ENCODE results near the gene ASF1A. TPM values are rescaled to one million over a fixed set of nuclear protein-coding genes. Genes with fewer than 3 reads are reported as not detected.

Gene ASF1A
- total RNA-seq, 1 experiment from 2014 or later = 69.6 TPM

- no peak overlapping the region for H3K4me3 ChIP-seq (ENCODE audit: low read depth, low read length, poor library complexity, severe bottlenecking)
- H3K27ac ChIP-seq (ENCODE audit: low read depth, low read length, poor library complexity, severe bottlenecking) = no peak overlapping the region
- BruUV-seq (replicated peaks) = no TSS peak
- intact Hi-C loops (cut with micrococcal nuclease; ENCODE audit: unreplicated experiment) = no loop called here
- DNase-seq (ENCODE audit: low spot score) = no peak
- no peaks in the 10 kb centered on the region for H3K27me3 ChIP-seq (replicated peaks; ENCODE audit: insufficient read depth, low read depth, low read length, poor library complexity)
- H3K36me3 ChIP-seq (ENCODE audit: insufficient read depth, low read length, poor library complexity, severe bottlenecking) = no peaks in the 10 kb centered on the region
- no peaks in the 10 kb centered on the region for H3K4me1 ChIP-seq (ENCODE audit: insufficient read depth, low read length, poor library complexity, severe bottlenecking)
- TF ChIP-seq, protein P1, sequence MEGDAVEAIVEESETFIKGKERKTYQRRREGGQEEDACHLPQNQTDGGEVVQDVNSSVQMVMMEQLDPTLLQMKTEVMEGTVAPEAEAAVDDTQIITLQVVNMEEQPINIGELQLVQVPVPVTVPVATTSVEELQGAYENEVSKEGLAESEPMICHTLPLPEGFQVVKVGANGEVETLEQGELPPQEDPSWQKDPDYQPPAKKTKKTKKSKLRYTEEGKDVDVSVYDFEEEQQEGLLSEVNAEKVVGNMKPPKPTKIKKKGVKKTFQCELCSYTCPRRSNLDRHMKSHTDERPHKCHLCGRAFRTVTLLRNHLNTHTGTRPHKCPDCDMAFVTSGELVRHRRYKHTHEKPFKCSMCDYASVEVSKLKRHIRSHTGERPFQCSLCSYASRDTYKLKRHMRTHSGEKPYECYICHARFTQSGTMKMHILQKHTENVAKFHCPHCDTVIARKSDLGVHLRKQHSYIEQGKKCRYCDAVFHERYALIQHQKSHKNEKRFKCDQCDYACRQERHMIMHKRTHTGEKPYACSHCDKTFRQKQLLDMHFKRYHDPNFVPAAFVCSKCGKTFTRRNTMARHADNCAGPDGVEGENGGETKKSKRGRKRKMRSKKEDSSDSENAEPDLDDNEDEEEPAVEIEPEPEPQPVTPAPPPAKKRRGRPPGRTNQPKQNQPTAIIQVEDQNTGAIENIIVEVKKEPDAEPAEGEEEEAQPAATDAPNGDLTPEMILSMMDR (conservative IDR thresholded peaks at IDR 0.05; ENCODE audit: low read depth, low read length) = no peak
- no peak for TF ChIP-seq EZH2 (IDR thresholded peaks at IDR 0.05; ENCODE audit: borderline replicate concordance, low read depth, low read length, poor library complexity, severe bottlenecking)
- ChIA-PET POLR2A (ENCODE audit: low non-redundant PET) (no interaction called here), CTCF (no interaction called here)
- H3K9me3 ChIP-seq (ENCODE audit: low read depth, low read length, poor library complexity, severe bottlenecking) = no peaks in the 10 kb centered on the region
These were observed 45.7 kb downstream of the ASF1A start for GRCh38 chr6:118939683-118940082.

GRCh38 chr6:118940770-118941169, 46.8 kb downstream of the ASF1A start:
- DNase-seq (ENCODE audit: low spot score) = no peak
- ChIA-PET POLR2A (ENCODE audit: low non-redundant PET) (no interaction called here), CTCF (no interaction called here)
- peaks cover 6% of the 10 kb centered on the region for H3K9me3 ChIP-seq (ENCODE audit: low read depth, low read length, poor library complexity, severe bottlenecking)
- H3K36me3 ChIP-seq (ENCODE audit: insufficient read depth, low read length, poor library complexity, severe bottlenecking) = no peaks in the 10 kb centered on the region
- no TSS peak for BruUV-seq (replicated peaks)
- TF ChIP-seq, protein P1 (conservative IDR thresholded peaks at IDR 0.05; ENCODE audit: low read depth, low read length) = no peak
- no peak for TF ChIP-seq EZH2 (IDR thresholded peaks at IDR 0.05; ENCODE audit: borderline replicate concordance, low read depth, low read length, poor library complexity, severe bottlenecking)
- no peaks in the 10 kb centered on the region for H3K4me1 ChIP-seq (ENCODE audit: insufficient read depth, low read length, poor library complexity, severe bottlenecking)
- intact Hi-C loops (cut with micrococcal nuclease; ENCODE audit: unreplicated experiment) = no loop called here
- no peak overlapping the region for H3K27ac ChIP-seq (ENCODE audit: low read depth, low read length, poor library complexity, severe bottlenecking)
- H3K4me3 ChIP-seq (ENCODE audit: low read depth, low read length, poor library complexity, severe bottlenecking) = no peak overlapping the region
- no peaks in the 10 kb centered on the region for H3K27me3 ChIP-seq (replicated peaks; ENCODE audit: insufficient read depth, low read depth, low read length, poor library complexity)

DNA sequence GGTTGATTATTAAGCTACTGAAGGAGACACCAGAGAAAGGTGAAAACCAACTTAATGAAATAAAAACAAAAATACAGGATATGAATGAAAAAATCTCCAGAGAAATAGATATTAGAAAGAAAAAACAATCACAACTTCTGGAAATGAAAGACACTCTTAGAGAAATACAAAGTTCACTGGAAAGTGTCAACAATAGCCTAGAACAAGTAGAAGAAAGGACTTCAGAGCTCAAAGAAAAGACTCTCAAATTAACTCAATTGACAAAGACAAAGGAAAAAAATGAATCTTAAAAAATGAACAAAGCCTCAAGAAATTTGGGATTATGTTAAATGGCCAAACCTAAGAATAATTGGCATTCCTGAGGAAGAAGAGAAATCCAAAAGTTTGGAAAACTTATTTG, 51.3 kb downstream of the ASF1A start:
- BruUV-seq (replicated peaks) = no TSS peak
- Histone ChIP-seq H3K9me3 (ENCODE audit: low read depth, low read length, poor library complexity, severe bottlenecking) (peaks cover 6% of the 10 kb centered on the region), H3K27ac (ENCODE audit: low read depth, low read length, poor library complexity, severe bottlenecking) (no peak overlapping the region), H3K27me3 (replicated peaks; ENCODE audit: insufficient read depth, low read depth, low read length, poor library complexity) (no peaks in the 10 kb centered on the region), H3K4me1 (ENCODE audit: insufficient read depth, low read length, poor library complexity, severe bottlenecking) (no peaks in the 10 kb centered on the region), H3K4me3 (ENCODE audit: low read depth, low read length, poor library complexity, severe bottlenecking) (no peak overlapping the region), H3K36me3 (ENCODE audit: insufficient read depth, low read length, poor library complexity, severe bottlenecking) (no peaks in the 10 kb centered on the region)
- DNase-seq (ENCODE audit: low spot score) = no peak
- ChIA-PET CTCF (no interaction called here), POLR2A (ENCODE audit: low non-redundant PET) (no interaction called here)
- no peak for TF ChIP-seq EZH2 (IDR thresholded peaks at IDR 0.05; ENCODE audit: borderline replicate concordance, low read depth, low read length, poor library complexity, severe bottlenecking)
- TF ChIP-seq, protein P1 (conservative IDR thresholded peaks at IDR 0.05; ENCODE audit: low read depth, low read length) = no peak
- intact Hi-C loops (cut with micrococcal nuclease; ENCODE audit: unreplicated experiment) = no loop called here
